ENCODE measurements around the gene ADCY4. TPM values are rescaled to one million over a fixed set of nuclear protein-coding genes. Genes with fewer than 3 reads are reported as not detected.
"Not testable (repeated sequence)": the region's sequence is repeated elsewhere in the genome, so short reads cannot be mapped to it uniquely, and the experiment has no call there.

Gene ADCY4
- polyA plus RNA-seq, 5 donors, result 26.9 to 37.3 (median 33.8) TPM

DNA sequence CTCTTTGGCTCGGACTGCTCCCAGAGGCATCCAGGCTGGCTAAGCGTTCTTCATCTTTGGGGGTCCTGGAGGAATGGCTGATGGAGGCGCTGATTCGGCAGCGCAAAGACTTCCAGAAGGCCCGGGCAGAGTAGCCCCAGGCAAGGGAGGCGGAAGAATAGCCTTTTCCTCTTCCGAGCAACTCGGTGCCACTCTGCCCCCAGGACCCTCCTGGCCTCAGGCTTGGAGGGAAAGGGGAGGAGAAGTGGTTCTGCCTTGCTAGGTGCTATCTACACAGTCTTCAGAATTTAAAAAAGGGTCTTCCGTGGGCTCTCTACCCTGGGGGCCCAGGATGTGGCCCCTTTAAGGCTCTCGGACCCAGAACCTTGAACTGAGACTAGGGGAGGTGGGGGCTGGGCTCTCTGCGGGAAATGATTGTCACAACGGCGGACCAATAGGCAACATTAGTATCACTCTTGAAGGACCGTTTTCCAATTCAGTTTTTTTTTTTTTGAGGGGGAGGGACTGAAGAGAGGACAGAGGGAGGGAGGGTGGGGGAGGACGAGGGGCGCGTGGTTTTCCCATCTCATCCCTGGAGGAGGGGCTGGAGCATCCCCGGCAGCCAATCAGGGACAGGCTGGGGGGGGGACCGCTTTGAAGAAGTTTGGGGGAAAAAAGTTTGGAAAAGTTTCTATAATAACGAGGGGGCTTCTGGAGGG, 32.8 kb upstream of the ADCY4 start, which contains the start of gene NFATC4:
TSS of gene NFATC4 (plus strand) at position 671 of the 698 bp plus-strand sequence. CDS start 157 bp downstream, outside the sequence.
- peak; percentile 90 to 91 for DNase-seq

DNA sequence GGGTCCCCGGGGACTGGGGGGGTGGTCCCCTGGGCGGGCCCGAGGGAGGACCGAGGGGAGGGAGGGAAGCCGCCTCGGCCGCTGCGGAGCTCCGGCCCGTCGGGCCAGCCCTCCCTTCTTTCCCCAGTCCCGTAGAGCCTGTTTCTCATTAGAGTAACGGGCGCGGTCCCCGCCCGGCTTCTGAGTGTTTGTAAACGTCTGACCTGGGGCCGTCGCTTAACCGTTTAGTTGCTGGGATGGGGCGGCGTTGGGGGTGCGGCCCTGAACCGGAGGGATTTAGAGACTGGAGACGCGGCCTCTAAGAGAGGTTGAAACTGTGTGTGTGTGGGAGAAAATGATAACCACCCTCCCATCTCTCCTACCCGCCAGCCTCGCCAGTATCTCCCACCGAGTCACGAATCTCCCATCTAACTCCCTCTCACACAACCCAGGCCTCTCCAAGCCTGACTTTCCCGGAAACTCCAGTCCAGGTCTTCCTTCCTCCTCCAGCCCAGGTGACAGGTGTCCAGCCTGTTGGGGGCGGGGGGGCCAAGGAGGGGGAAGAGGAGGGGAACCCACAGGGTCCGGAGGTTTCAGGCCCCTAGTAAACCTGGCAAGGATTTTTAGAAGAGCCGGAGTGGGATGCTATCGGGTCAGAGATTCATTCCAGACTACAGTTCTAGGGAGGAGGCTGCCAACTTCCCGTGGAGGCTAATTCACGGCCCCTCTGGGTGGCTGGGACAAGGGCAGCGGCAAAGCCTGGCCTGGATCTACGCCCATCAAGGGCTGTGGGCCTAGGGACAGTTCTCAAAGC, 32.0 kb upstream of the ADCY4 start:
- DNase-seq, result peak; percentile 95

DNA sequence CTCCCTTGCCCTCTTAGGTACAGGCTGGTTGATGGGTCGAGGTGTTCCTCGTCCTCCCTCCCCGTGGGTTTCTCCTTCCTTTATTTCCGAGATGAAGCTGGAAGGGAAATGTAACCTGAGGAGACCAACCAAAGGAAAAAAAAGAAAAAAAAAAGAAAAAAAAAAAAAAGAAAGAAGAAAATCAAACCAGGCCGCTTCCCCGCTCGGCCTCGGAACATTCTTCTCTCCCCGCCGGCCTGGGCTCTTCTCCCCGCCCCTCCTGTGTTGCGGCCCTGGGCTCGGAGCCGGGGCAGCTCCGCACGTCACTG, 31.5 kb upstream of the ADCY4 start:
- DNase-seq, result no peak

DNA sequence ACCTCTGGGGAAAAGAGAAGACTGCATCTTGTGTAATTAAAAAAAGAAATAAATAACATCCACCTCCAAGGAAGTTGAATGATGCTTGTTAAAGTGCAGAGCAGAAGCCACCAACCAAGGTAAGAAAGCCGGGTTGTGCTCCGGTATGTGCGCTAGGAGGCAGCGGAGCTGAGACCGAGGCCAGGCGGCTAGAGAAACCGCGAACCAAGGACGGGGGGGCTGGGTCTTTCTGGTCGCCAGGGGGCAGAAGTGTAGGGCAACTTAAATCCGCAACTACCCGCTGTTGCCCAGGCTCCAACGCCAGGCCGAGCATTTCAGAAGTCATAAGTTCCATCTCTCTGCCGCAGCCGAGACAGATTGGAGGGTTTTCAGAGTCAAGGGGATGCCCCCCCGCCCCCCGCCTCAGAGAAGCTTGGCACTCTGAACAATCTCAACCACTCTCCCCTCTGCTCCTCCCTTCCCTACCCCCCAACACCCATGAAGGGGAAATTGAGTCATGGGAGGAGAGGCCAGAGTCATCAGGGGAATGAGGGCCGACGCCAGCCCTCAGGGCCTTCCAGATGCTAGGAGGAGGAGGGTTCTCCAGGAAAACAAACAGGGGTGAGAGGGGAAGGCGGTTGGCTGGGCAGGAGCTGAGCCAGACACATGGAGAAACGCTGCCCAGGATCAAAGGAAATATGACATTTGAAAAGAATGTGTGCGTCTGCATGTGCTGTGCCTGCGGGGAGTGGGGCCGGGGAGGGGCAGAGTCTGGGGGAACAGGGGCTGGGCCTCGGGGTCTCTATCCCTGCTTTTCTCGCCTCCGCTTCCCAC, 30.9 kb upstream of the ADCY4 start:
- peak; percentile 85 to 90 for DNase-seq

DNA sequence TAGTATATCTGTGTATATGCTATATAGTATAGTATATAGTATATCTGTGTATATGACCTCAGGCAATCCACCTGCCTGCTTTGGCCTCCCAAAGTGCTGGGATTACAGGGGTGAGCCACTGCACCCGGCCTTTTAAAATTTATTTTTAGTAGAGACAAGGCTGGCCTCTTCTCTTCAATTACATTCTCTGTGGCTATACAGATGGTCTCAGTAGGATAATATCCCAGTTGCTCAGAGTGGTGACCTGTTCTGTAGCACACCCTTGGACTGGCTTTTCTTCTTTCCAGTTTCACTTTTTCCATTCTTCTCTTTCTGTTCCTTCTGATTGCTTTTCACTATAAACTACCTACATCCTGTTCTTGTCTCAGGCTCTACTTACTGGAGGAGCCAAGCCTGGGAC, 30.0 kb upstream of the ADCY4 start:
- no peak for DNase-seq

DNA sequence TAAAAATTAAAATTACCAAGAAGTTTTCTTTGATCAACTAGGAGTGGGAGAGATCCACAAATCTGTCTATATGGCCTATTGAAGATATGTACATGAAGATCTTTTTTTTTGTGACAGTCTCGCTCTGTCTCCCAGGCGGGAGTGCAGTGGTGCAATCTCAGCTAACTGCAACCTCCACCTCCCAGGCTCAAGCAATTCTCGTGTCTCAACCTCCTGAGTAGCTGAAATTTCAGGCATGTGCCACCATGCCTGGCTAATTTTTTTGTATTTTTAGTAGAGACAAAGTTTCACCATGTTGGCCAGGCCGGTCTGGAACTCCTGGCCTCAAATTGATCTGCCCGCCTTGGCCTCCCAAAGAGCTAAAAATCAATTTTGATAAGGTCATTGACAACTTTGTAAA, 28.5 kb upstream of the ADCY4 start:
- DNase-seq, result no peak

DNA sequence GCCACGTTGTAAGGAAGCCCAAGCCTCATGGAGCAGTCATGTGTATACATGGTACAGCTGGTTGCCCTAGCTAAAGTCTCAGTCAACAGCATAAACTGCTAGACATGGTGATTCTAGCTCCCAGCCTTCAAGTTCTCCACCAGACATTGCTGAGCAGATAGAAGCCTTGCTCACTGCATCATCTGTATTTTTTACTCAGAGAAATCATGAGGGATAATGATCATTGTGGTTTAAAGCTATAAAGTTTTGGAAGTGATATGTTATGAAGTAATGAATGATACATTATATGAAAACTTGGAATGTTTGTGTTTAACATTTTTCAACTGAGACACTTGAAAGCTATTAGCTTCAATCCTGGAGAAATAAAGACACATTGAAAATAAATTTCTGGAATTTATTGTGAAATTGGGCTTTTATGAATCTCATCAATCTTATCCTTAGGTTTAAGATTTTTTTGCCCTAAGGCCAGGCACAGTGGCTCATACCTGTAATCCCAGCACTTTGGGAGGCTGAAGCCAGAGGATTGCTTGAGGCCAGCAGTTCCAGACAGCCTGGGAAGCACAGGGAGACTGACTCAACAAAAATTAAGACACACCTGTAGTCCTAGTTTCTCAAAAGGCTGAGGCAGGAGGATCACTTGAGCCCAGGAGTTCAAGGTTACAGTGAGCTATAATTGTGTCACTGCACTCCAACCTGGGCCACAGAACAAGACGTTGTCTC, 27.5 kb upstream of the ADCY4 start:
- DNase-seq, result no peak

DNA sequence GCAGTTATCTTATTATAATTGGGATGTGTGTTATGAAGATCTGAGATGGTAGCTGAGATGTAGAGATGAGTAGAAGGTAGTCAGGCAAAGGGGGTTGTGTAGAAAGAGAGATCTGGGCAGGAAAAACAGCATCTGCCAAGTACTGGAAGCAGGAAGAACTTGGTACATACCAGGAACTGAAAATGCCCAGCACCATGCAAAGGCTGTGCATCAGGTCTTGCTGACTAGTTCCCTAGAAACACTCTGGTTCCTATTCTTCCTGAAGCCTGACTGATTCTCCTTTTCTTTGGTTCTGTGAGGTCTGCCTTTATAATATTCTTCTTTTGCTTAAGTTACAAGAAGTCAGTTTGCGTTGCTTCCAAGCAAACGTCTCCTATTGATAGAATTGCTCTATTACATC, 26.5 kb upstream of the ADCY4 start:
- DNase-seq, result no peak

DNA sequence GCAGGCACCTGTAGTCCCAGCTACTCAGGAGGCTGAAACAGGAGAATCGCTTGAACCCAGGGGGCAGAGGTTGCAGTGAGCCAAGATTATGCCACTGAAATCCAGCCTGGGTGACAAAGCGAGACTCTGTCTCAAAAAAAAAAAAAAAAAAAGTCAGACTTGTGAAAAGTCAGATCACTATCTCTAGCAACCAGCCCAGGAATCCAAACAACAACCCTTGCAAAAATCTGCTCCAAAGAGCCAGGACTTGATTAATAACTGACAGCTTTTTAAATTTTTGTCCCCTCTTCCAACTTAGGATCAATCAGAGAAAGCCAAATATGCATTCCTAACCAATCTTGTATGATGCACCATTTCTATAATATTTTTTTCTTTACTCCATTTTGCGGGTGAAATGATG, 25.4 kb upstream of the ADCY4 start:
- DNase-seq, result no peak

DNA sequence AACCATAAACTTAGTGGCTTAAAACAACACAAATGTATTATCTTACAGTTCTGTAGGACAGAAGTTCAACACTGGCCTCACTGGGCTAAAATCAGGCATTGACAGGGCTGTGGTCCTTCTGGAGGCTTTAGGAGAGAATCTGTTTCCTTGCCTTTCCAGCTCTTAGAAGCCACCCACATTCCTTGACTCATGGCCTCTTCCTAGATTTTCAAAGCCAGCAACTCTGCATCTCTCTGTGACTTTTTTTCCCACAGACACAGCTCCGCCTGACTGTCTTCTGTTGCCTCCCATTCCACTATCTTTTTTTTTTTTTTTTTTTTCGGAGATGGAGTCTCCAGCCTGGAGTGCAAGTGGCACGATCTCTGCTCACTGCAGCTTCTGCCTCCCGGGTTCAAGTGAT, 21.3 kb upstream of the ADCY4 start:
- no peak for DNase-seq

DNA sequence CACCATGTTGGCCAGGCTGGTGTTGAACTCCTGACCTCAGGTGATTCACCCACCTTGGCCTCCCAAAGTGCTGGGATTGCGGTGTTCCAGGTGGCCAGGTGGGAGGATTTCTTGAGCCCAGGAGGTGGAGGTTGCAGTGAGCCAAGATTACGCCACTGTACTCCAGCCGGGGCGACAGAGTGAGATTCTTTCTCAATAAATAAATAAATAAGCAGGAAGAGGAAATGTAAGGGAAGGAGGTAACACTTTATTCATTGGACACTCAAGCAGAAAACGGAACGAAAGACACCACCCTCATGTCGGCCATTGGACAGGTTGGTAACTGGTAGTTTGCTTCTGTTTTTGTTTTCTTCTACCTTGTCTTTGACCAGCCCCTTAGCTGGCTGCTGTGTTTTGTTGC, 20.1 kb upstream of the ADCY4 start:
- no peak for DNase-seq

DNA sequence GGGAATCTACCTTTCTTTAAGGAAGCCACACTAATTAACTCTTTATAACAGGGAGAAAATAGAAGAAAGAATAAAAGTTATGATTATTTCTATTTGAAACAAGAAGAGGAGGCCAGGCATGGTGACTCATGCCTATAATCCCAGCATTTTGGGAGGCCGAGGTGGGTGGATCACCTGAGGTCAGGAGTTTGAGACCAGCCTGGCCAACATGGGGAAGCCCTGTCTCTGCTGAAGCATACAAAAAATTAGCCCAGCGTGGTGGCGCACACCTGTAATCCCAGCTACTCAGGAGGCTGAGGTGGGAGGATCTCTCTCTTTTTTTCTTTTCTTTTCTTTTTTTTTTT, 19.6 kb upstream of the ADCY4 start:
- DNase-seq, result not testable (repeated sequence)

DNA sequence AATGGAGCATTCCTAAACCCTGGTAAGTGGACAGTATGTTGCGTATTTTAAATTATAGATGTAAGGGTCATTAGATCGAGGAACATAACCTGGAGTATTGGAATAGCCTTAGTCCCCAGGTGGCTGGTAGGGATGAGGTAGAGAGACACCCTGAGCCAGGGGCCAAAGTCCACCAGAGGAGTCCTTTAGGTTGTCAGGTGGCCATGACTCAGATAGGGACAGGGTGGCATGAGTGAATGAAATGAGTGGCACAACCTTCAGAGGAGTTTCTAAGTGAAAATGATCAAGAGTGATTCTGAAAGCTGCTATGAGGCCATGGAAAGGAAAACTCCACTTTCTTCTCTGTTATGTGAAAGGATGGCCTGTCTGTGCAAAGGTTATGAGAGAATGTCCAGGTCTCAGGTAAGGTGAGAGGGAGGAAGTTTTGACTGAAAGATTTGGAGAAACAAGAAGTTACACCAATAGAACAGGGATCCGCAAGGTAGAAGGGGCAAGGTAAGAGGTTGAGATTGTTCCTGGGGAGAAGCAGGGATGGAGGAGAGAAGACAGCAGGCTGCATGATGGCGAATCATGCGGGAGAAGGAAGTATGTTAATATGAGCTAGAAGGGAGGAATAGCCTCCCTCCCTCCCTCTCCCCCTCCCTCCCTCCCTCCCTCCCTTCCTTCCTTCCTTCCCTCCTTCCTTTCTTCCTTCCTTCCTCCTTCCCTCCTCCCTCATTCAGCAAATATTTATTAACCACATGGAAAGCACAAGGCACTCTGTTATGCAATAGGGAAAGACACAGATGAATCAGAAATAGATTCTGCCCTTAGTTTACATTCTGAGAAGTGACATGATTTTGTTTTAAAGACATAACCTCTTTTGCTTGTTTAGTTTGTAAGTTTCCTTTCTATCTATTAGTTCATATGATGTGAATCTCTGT, 18.9 kb upstream of the ADCY4 start:
- no peak for DNase-seq

DNA sequence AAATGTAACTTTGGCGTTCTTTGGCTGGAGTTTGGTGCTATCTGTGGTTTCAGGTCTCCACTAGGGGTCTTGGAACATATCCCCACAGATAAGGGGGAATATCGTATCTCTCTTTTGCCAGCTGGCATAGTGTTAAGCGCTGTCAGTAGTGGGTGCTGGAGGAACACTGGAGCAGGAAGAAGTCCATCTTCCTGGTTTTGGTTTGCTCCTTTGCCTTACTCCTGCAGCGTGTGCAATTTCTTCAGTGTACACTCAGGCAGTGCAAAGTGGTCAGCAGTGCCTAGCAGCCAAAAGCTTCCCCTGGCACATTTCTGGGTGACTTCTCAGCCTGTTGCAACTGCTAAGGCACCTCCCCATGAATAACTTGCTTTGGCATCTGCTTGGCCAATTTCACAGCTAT, 16.6 kb upstream of the ADCY4 start:
- no peak for DNase-seq

DNA sequence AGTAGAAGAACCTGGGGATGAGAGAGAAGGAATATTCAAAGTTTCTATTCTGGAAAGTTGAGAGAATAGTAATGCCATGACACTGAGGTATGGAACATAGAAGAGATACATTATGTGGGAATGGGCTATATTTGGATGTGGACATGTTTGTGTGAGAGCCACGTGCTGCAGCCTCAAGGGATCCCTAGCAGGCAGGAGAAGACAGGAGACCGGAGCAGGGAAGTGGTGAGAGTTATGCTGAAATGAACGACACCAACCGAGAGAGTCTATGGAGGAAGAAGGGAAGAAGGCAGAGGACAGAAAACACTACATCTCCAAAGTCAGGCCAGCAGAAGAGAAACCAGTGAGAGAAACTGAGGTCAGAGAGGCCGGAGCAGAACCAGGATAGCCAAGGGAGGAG, 14.9 kb upstream of the ADCY4 start:
- DNase-seq, result no peak

DNA sequence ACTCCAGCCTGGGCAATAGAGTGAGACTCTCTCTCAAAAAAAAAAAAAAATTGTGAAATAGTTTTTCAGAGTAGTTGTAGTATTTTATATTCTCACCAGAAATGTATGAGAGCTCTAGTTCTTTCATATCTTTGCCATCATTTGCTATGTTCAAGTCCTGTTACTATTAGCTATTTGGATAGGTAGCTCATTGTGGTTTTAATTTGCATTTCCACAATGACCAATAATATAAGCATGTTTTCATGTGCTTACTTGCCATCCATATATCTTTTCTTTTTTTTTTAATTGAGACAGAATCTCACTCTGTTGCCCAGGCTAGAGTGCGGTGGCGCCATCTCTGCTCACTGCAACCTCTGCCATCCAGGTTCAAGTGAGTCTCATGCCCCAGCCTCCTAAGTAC, 13.3 kb upstream of the ADCY4 start:
- no peak for DNase-seq

DNA sequence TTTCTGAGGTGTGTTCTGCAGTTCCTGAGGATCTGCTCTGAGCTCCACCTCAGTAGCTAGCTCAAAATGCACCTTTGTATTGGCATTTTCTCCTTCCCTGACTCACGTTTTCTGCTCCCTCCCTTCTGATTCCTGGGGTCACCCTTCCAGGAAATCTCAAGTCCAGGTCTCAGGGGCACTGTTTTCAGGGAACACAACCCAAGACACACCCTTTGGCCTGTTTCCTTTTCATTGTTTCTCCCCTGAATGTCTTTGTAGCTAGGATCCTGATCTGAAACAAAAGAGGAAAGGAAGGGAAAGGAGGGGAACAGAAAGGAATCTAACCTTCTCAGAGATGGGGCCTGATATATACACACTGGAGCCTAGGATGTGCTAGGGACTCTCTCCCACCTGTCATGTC, 12.3 kb upstream of the ADCY4 start:
- DNase-seq, result no peak

DNA sequence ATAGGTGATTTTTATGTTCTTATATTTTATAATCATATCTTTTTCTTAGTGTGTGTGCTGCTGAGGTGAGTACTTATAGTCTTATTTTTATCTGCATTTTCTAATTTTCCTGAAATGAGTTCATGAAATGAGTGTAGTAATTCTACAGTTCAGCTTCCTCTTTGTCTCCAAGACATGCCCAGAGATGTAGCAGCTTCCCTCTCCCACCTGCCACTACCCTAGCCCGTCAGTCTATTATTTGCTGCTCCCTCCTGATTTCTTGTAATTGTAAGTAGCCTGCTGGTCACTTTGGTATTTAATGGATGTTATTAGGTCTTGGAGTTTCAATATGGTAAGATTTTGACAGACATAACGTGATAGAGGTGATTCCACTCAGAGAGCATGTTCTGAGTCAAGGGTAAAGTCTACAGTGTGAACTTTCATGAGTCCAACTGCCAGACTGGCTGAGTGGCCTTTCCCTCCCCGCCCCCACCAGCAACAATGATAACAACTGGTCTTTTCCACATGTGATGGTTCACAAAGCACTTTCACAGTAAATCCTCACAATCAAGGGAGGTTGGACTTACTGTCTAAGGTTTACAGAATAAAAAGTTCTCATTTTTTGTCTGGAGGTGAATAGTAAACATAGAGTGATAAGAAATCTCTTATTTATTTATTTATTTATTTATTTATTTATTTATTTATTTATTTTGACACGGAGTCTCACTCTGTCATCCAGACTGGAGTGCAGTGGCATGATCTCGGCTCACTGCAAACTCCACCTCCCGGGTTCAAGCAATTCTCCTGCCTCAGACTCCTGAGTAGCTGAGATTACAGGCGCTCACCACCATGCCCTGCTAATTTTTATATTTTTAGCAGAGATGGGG, 9.2 kb upstream of the ADCY4 start:
- no peak for DNase-seq

DNA sequence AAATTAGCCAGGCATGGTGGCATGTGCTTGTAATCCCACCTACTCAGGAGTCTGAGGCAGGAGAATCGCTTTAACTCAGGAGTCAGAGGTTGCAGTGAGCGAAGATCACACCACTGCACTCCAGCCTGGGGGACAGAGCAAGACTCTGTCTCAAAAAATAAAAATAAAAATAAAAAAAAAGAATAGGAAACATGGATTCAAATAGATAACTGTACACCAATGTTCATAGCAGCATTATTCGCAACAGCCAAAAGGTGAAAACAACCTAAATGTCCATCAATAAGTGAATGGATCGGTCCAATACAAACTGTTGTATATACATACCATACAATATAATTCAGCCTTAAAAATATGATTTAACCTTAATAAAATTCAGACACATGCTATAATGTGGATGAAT, 8.0 kb upstream of the ADCY4 start:
- DNase-seq, result no peak

DNA sequence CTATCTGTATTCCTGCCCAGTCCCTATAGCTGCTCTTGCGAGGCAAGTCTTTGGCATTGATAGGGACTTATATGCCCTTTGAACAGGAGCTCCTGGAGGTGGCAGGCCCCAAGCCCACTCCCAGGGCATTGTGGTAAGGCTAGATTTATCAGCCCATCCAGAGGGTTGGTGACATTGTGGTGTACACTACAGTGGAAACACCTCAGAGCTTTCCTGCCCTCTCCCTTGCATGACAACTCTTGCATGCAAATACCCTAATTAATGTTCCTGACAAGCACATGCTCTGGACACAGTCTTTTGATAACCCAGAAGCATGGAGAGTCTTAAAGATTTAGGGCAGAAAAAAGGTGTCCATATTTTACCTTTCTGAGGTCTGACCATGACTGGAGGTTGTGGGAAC, 5.7 kb upstream of the ADCY4 start:
- no peak for DNase-seq
